Smooth muscle cell (in vitro differentiated cells): ENCODE measurements around the gene C5orf58. TPM values are rescaled to one million over a fixed set of nuclear protein-coding genes. Genes with fewer than 3 reads are reported as not detected.

Experiments used
- DNase-seq: peaks from one replicate; lab custom pipeline; 2025; ENCODE audit not compliant: unreplicated experiment; lab: John Stamatoyannopoulos, UW
- H2AFZ ChIP-seq: fragments of 200-600 bp; sonication (generic); 2 replicates; pipeline ENCODE4 v1.6.0; 2016; ENCODE audit warnings: antibody characterized with exemption, low read depth, mild to moderate bottlenecking
- H3F3A ChIP-seq: fragments of 200-600 bp; sonication (generic); 2 replicates; pipeline ENCODE4 v1.6.0; 2017; ENCODE audit warnings: antibody characterized with exemption, low read depth
- H3K27ac ChIP-seq: fragments of 200-600 bp; sonication (generic); 2 replicates; pipeline ENCODE4 v1.5.1; 2016; ENCODE audit warnings: low read depth, mild to moderate bottlenecking
- H3K27me3 ChIP-seq: fragments of 200-600 bp; sonication (generic); 2 replicates; pipeline ENCODE4 v1.6.1; 2016; ENCODE audit warnings: low read depth, mild to moderate bottlenecking
- H3K36me3 ChIP-seq: fragments of 200-600 bp; sonication (generic); 2 replicates; pipeline ENCODE4 v1.5.1; 2016; ENCODE audit warnings: low read depth
- H3K4me1 ChIP-seq: fragments of 200-600 bp; sonication (generic); 2 replicates; pipeline ENCODE4 v1.5.1; 2016; ENCODE audit warnings: low read depth
- H3K4me2 ChIP-seq: fragments of 200-600 bp; sonication (generic); 2 replicates; pipeline ENCODE4 v1.6.0; 2016; ENCODE audit warnings: mild to moderate bottlenecking
- H3K4me3 ChIP-seq: fragments of 200-600 bp; sonication (generic); 2 replicates; pipeline ENCODE4 v1.5.1; 2016; ENCODE audit warnings: mild to moderate bottlenecking
- H3K79me2 ChIP-seq: fragments of 200-600 bp; sonication (generic); 2 replicates; pipeline ENCODE4 v1.6.0; 2016; ENCODE audit warnings: low read depth, mild to moderate bottlenecking
- H3K9ac ChIP-seq: fragments of 200-600 bp; sonication (generic); 2 replicates; pipeline ENCODE4 v1.6.0; 2016; ENCODE audit warnings: low read depth
- H3K9me3 ChIP-seq: fragments of 200-600 bp; sonication (generic); replicated peaks from 2 replicates; pipeline ENCODE4 v1.5.1; 2016; ENCODE audit warnings: low read depth
- H4K20me1 ChIP-seq: fragments of 200-600 bp; sonication (generic); 2 replicates; pipeline ENCODE4 v1.6.0; 2016; ENCODE audit warnings: low read depth
- CTCF ChIP-seq: fragments of 200-600 bp; sonication (generic); IDR thresholded peaks from 2 replicates; pipeline ENCODE4 v1.5.1; 2017; ENCODE audit warnings: borderline replicate concordance, mild to moderate bottlenecking, antibody characterized with exemption; ENCODE audit not compliant: insufficient read depth, poor library complexity, severe bottlenecking
- WGBS: methylation state at CpG from one replicate; pipeline ENCODE4 v1.1.7; 2016; ENCODE audit warnings: low lambda C conversion rate; 5-methylcytosine and 5-hydroxymethylcytosine counted together
- polyA plus RNA-seq: library from polyadenylated mRNA; unstranded; fragments of >200 nt; fragmentation: Nextera tagmentation; extraction: Ambion mirVana; gene quantifications from 2 replicates; pipeline ENCODE4 v1.2.1, GENCODE V29; 2016
- total RNA-seq: library from RNA; depleted of rRNA; stranded (reverse); fragments of >200 nt; gene quantifications from 2 replicates; pipeline ENCODE4 v1.2.3, GENCODE V29; 2014

The C5orf58 gene
- total and polyA plus RNA-seq, 2 experiments from 2014 or later, result not detected

DNA sequence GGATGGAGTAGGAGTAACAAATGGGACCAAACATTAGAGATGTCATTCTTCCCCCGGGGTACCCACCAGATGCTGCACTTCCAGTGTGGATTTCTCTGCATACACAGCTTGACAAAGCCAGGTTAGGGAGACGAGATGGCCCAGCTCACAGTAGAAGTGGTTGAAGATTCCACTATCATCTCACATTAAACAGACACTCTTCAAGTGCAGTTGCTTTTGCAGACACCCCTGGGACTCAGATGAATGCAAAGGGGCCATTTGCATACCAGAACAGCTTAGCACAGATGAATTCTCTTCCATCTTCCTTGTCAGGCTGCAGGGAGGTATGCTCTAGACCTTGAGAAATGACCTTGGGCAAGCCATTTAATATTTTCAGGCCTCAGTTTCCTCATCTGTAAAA is 12.6 kb upstream of the C5orf58 start:
- H3K4me2 ChIP-seq, result no peak overlapping the region
- no peak for TF ChIP-seq CTCF

DNA sequence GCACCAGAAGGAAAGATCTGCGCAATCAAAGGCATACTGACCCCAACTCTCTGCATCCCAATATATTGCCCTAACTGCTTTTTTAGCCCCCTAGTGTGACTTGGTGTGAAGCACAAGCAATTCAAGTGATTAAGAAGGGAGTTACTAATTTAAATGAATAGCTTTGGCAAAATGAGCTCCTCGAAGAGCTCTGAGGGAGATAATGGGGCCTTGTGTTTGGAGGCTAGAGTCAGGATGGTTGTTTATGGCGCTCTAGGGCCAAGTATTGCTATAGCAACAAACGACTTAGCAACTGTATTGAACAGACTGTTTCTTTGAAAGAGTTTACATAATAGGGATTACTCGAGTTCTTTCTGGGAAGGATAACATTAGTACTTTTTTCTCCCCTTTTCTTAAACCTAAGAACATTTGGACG is 11.5 kb upstream of the C5orf58 start:
- H3K4me3 ChIP-seq, result no peak overlapping the region
- H3K9me3 ChIP-seq, result no peaks in the 10 kb centered on the region
- TF ChIP-seq CTCF, result peak; percentile 15
- H3K36me3 ChIP-seq, result no peaks in the 10 kb centered on the region
- H2AFZ ChIP-seq, result no peak overlapping the region
- peaks cover 6% of the 10 kb centered on the region for H3K27me3 ChIP-seq
- H4K20me1 ChIP-seq, result no peaks in the 10 kb centered on the region
- WGBS, result 36% methylated on average over 6 of the region's 6 CpGs
- H3K79me2 ChIP-seq, result no peaks in the 10 kb centered on the region
- no peak for DNase-seq
- H3K9ac ChIP-seq, result no peak overlapping the region
- H3K4me2 ChIP-seq, result no peak overlapping the region
- peaks cover 34% of the 10 kb centered on the region for H3K4me1 ChIP-seq
- H3F3A ChIP-seq, result no peaks in the 10 kb centered on the region
- H3K27ac ChIP-seq, result no peak overlapping the region

More for the DNA sequence above, 12.6 kb upstream of the C5orf58 start:
- no peaks in the 10 kb centered on the region for H3K9me3 ChIP-seq
- no peaks in the 10 kb centered on the region for H3F3A ChIP-seq
- no peak overlapping the region for H3K4me3 ChIP-seq
- peaks cover 34% of the 10 kb centered on the region for H3K4me1 ChIP-seq
- H3K9ac ChIP-seq, result no peak overlapping the region
- no peaks in the 10 kb centered on the region for H4K20me1 ChIP-seq
- H3K79me2 ChIP-seq, result no peaks in the 10 kb centered on the region
- DNase-seq, result no peak
- WGBS, result 70% methylated on average over 2 of the region's 2 CpGs
- H3K36me3 ChIP-seq, result no peaks in the 10 kb centered on the region
- peaks cover 6% of the 10 kb centered on the region for H3K27me3 ChIP-seq
- no peak overlapping the region for H2AFZ ChIP-seq
- no peak overlapping the region for H3K27ac ChIP-seq

DNA sequence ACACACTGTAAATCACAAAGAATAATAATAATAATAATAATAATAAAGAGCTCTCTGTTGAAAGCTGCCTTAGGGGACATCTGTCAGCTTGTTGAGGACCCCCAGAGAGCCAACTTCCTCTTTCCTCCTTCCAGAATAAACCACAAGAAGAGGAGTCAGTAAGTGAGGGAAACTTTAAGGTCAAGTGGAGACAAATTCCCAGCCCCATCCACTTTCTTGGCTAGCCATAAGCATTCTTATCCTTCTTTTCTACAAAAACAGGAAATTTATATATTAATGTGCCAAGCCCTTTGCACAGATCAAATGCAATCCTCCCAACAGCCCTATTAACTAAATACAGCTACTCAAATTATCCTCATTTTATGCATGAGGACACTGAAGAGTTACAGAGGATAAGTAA is 9.4 kb upstream of the C5orf58 start:
- H3K9ac ChIP-seq, result no peak overlapping the region
- H4K20me1 ChIP-seq, result no peaks in the 10 kb centered on the region
- H3K4me2 ChIP-seq, result no peak overlapping the region
- H3K4me1 ChIP-seq, result peaks cover 34% of the 10 kb centered on the region
- no peaks in the 10 kb centered on the region for H3K79me2 ChIP-seq
- DNase-seq, result no peak
- no peaks in the 10 kb centered on the region for H3K9me3 ChIP-seq
- no peak overlapping the region for H2AFZ ChIP-seq
- peaks cover 2% of the 10 kb centered on the region for H3K27me3 ChIP-seq
- H3K4me3 ChIP-seq, result no peak overlapping the region
- H3K27ac ChIP-seq, result no peak overlapping the region
- no peak for TF ChIP-seq CTCF
- no peaks in the 10 kb centered on the region for H3F3A ChIP-seq
- no peaks in the 10 kb centered on the region for H3K36me3 ChIP-seq

- no peak for DNase-seq
- Histone ChIP-seq H4K20me1 (no peaks in the 10 kb centered on the region), H3K27ac (no peak overlapping the region), H3K4me1 (peaks cover 30% of the 10 kb centered on the region), H3K9me3 (no peaks in the 10 kb centered on the region), H3K4me3 (no peak overlapping the region), H3K79me2 (no peaks in the 10 kb centered on the region), H3K36me3 (no peaks in the 10 kb centered on the region), H3K27me3 (no peaks in the 10 kb centered on the region), H3K9ac (no peak overlapping the region), H3F3A (no peaks in the 10 kb centered on the region), H2AFZ (no peak overlapping the region), H3K4me2 (no peak overlapping the region)
- 57% methylated on average over 5 of the region's 5 CpGs for WGBS
- TF ChIP-seq CTCF, result no peak
These were observed 8.9 kb upstream of the C5orf58 start for GRCh38 chr5:170223906-170224305.
